H9 (cell line): ENCODE data around the gene DLGAP4. TPM values are rescaled to one million over a fixed set of nuclear protein-coding genes. Genes with fewer than 3 reads are reported as not detected.

Source experiments
- DNase-seq: peaks from one replicate; pipeline ENCODE4 v3.0.0-alpha.2; 2017
- H2AFZ ChIP-seq: one replicate; pipeline ENCODE4 v1.6.1; 2013; ENCODE audit warnings: mild to moderate bottlenecking, low read length, control low read depth, moderate library complexity
- H2AK5ac ChIP-seq: 2 replicates; pipeline ENCODE4 v1.6.1; 2013; ENCODE audit warnings: low read length, control low read depth, mixed read lengths; ENCODE audit not compliant: insufficient read length
- H2BK120ac ChIP-seq: one replicate; pipeline ENCODE4 v1.6.1; 2013; ENCODE audit warnings: low read depth, mild to moderate bottlenecking, low read length, control low read depth, inconsistent platforms; ENCODE audit not compliant: poor library complexity, severe bottlenecking
- H2BK12ac ChIP-seq: 2 replicates; pipeline ENCODE4 v1.6.1; 2013; ENCODE audit warnings: low read length, control low read depth, mixed read lengths, low read depth; ENCODE audit not compliant: insufficient read length
- H2BK15ac ChIP-seq: 2 replicates; pipeline ENCODE4 v1.6.1; 2013; ENCODE audit warnings: low read depth, low read length, control low read depth
- H2BK20ac ChIP-seq: one replicate; pipeline ENCODE4 v1.6.1; 2013; ENCODE audit warnings: low read depth, mild to moderate bottlenecking, low read length, control low read depth, inconsistent platforms; ENCODE audit not compliant: poor library complexity, severe bottlenecking
- H2BK5ac ChIP-seq: 2 replicates; pipeline ENCODE4 v1.6.1; 2013; ENCODE audit warnings: low read length, control low read depth, mixed read lengths; ENCODE audit not compliant: insufficient read length
- H3K14ac ChIP-seq: 2 replicates; pipeline ENCODE4 v1.6.1; 2013; ENCODE audit warnings: low read length, control low read depth; ENCODE audit not compliant: insufficient read depth
- H3K18ac ChIP-seq: 2 replicates; pipeline ENCODE4 v1.6.1; 2013; ENCODE audit warnings: low read depth, mild to moderate bottlenecking, mixed read lengths, low read length, control low read depth; ENCODE audit not compliant: insufficient read length
- H3K23ac ChIP-seq: 2 replicates; pipeline ENCODE4 v1.6.1; 2013; ENCODE audit warnings: low read length, control low read depth, mixed read lengths, low read depth; ENCODE audit not compliant: insufficient read length
- H3K23me2 ChIP-seq: 2 replicates; pipeline ENCODE4 v1.6.1; 2013; ENCODE audit warnings: low read depth, mild to moderate bottlenecking, mixed read lengths, low read length, control low read depth; ENCODE audit not compliant: insufficient read length, poor library complexity, severe bottlenecking
- H3K27ac ChIP-seq: 2 replicates; pipeline ENCODE4 v1.5.1; 2013; ENCODE audit warnings: low read length, control low read depth, mixed read lengths, low read depth; ENCODE audit not compliant: insufficient read length
- H3K27me3 ChIP-seq: 2 replicates; pipeline ENCODE4 v1.6.1; 2013; ENCODE audit warnings: low read length, control low read depth, inconsistent platforms; ENCODE audit not compliant: insufficient read depth
- H3K4ac ChIP-seq: 2 replicates; pipeline ENCODE4 v1.6.1; 2013; ENCODE audit warnings: low read depth, mild to moderate bottlenecking, control low read depth, inconsistent platforms, low read length, moderate library complexity
- H3K4me1 ChIP-seq: 2 replicates; pipeline ENCODE4 v1.6.1; 2013; ENCODE audit warnings: low read length, control low read depth, inconsistent platforms; ENCODE audit not compliant: insufficient read depth
- H3K4me2 ChIP-seq: 2 replicates; pipeline ENCODE4 v1.6.1; 2013; ENCODE audit warnings: low read length, control low read depth, mixed read lengths; ENCODE audit not compliant: insufficient read length, insufficient read depth
- H3K56ac ChIP-seq: 2 replicates; pipeline ENCODE4 v1.6.1; 2013; ENCODE audit warnings: low read depth, mild to moderate bottlenecking, mixed read lengths, low read length, control low read depth; ENCODE audit not compliant: insufficient read length
- H3K79me1 ChIP-seq: 2 replicates; pipeline ENCODE4 v1.6.1; 2013; ENCODE audit warnings: low read depth, mild to moderate bottlenecking, moderate library complexity, low read length, control low read depth, inconsistent platforms; ENCODE audit not compliant: insufficient read depth, poor library complexity, severe bottlenecking
- H3K79me2 ChIP-seq: 2 replicates; pipeline ENCODE4 v1.6.1; 2013; ENCODE audit warnings: low read length, control low read depth, inconsistent platforms; ENCODE audit not compliant: insufficient read depth
- H3K9ac ChIP-seq: 2 replicates; pipeline ENCODE4 v1.6.1; 2013; ENCODE audit warnings: low read length, control low read depth, mixed read lengths; ENCODE audit not compliant: insufficient read length; ENCODE audit errors: extremely low read depth
- H3K9me3 ChIP-seq: one replicate; pipeline ENCODE4 v1.6.1; 2013; ENCODE audit warnings: low read depth, low read length, inconsistent platforms; ENCODE audit not compliant: control insufficient read depth
- H3T11ph ChIP-seq: one replicate; pipeline ENCODE4 v1.6.1; 2013; ENCODE audit warnings: mild to moderate bottlenecking, low read length, control low read depth, inconsistent platforms
- H4K20me1 ChIP-seq: one replicate; pipeline ENCODE4 v1.6.1; 2013; ENCODE audit not compliant: control insufficient read depth, insufficient read length, insufficient read depth
- H4K5ac ChIP-seq: 2 replicates; pipeline ENCODE4 v1.6.1; 2013; ENCODE audit warnings: low read depth, mild to moderate bottlenecking, mixed read lengths, low read length, control low read depth; ENCODE audit not compliant: insufficient read length
- H4K8ac ChIP-seq: replicated peaks from 2 replicates; pipeline ENCODE4 v1.6.1; 2013; ENCODE audit warnings: low read length, control low read depth, mixed read lengths, low read depth; ENCODE audit not compliant: insufficient read length
- H4K91ac ChIP-seq: 2 replicates; pipeline ENCODE4 v1.6.1; 2013; ENCODE audit warnings: low read depth, mild to moderate bottlenecking, moderate library complexity, mixed read lengths, low read length, control low read depth; ENCODE audit not compliant: insufficient read length
- H3K27ac Mint-ChIP-seq, 3 experiments: 2 replicates in 2 of 3; 3 replicates in 1 of 3; pipeline ENCODE4 v1.8.0; 2020 to 2021; ENCODE audit warnings: mixed read lengths in 3 of 3, mild to moderate bottlenecking in 1 of 3, moderate library complexity in 1 of 3
- H3K27me3 Mint-ChIP-seq: 2 replicates; pipeline ENCODE4 v1.8.0; 2021; ENCODE audit warnings: low read depth, mild to moderate bottlenecking, moderate library complexity, mixed read lengths
- H3K36me3 Mint-ChIP-seq, 3 experiments: 2 replicates in 2 of 3; 3 replicates in 1 of 3; pipeline ENCODE4 v1.8.0; 2020 to 2021; ENCODE audit warnings: low read depth in 3 of 3, mixed read lengths in 3 of 3; ENCODE audit not compliant: insufficient read depth in 1 of 3
- H3K4me1 Mint-ChIP-seq, 2 experiments: 2 replicates each; pipeline ENCODE4 v1.8.0; 2020; ENCODE audit warnings: mixed read lengths in 2 of 2
- H3K4me3 Mint-ChIP-seq, 2 experiments: 2 replicates in 1 of 2; 3 replicates in 1 of 2; pipeline ENCODE4 v1.8.0; 2020 to 2021; ENCODE audit warnings: mild to moderate bottlenecking in 2 of 2, mixed read lengths in 2 of 2, moderate library complexity in 1 of 2
- H3K9me3 Mint-ChIP-seq, 2 experiments: 2 replicates in 1 of 2; 3 replicates in 1 of 2; pipeline ENCODE4 v1.8.0; 2020; ENCODE audit warnings: mild to moderate bottlenecking in 2 of 2, mixed read lengths in 2 of 2, moderate library complexity in 1 of 2
- CTCF ChIP-seq: fragments of 200-600 bp; sonication (generic); conservative IDR thresholded peaks from 3 replicates; pipeline ENCODE4 v1.8.0; 2021; ENCODE audit warnings: antibody characterized with exemption, mild to moderate bottlenecking
- WGBS: extraction: QIAGEN DNeasy Blood & Tissue Kit; methylation state at CpG from one replicate; pipeline ENCODE4 v1.1.7; 2013; ENCODE audit warnings: missing lambda C conversion rate, low lambda C conversion rate, mixed read lengths; ENCODE audit not compliant: insufficient read length; ENCODE audit errors: extremely low coverage; 5-methylcytosine and 5-hydroxymethylcytosine counted together
- total RNA-seq: library from RNA; stranded (reverse); gene quantifications from 2 replicates; pipeline ENCODE4 v1.2.1, GENCODE V29; 2021

Gene DLGAP4
- total RNA-seq, 1 experiment from 2014 or later, result 48.0 TPM

DNA sequence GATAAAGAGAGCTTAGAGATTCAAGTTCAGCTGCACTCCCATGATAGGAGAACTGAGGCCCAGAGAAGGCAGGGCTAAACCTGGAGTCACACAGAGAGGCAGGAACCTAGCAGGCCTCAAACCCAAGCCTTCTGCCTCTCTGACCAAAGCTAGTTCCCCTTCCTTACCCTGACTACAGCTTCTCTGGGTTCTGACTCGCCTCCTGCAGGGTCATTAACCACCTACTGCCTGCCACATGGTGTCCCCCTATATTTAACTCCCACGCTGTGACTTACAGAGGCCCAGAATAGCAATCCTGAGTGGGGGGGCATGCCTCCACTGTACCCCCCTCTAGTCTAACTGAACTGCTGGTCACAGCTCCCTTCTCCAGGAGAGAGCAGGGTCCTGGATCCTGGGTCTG is 84.1 kb downstream of the DLGAP4 start:
- Histone ChIP-seq H3K27ac (no peak overlapping the region), H2BK120ac (no peak overlapping the region), H3K4me2 (no peak overlapping the region), H4K20me1 (no peaks in the 10 kb centered on the region), H3K4me1 (peaks cover 4% of the 10 kb centered on the region; the same call in 1 of the 2 replicates), H2BK5ac (no peak overlapping the region), H3K18ac (no peak overlapping the region), H3K27me3 (no peaks in the 10 kb centered on the region), H3K79me2 (no peaks in the 10 kb centered on the region), H3K14ac (no peak overlapping the region), H2AK5ac (no peak overlapping the region), H3K56ac (no peak overlapping the region), H3K9me3 (no peaks in the 10 kb centered on the region), H3K23ac (no peak overlapping the region), H4K8ac (no peak overlapping the region), H2AFZ (no peak overlapping the region), H2BK12ac (no peak overlapping the region), H3K23me2 (no peaks in the 10 kb centered on the region), H4K91ac (no peak overlapping the region), H3K79me1 (no peaks in the 10 kb centered on the region), H3K9ac (no peak overlapping the region), H2BK20ac (no peak overlapping the region), H3K4ac (no peak overlapping the region), H3T11ph (no peak overlapping the region), H2BK15ac (no peak overlapping the region), H4K5ac (no peak overlapping the region)
- no peaks in the 10 kb centered on the region for H3K36me3 Mint-ChIP-seq
- H3K4me3 Mint-ChIP-seq, result no peak overlapping the region
- no peak for TF ChIP-seq CTCF
- no CpG with 5 or more reads among the region's 2 CpGs for WGBS
- H3K9me3 Mint-ChIP-seq, result no peaks in the 10 kb centered on the region
- peaks cover 3% of the 10 kb centered on the region; the same call in 1 of the 2 replicates for H3K27me3 Mint-ChIP-seq
- H3K4me1 Mint-ChIP-seq, result peaks cover 22 to 25% of the 10 kb centered on the region in 2 experiments
- H3K27ac Mint-ChIP-seq, result peak overlapping the region in 1 of 3 experiments; percentile 78; a peak in 2 of 7 replicates
- DNase-seq, result no peak
